Spleen (tissue), 11 donors: ENCODE measurements around the gene PANK4. TPM values are rescaled to one million over a fixed set of nuclear protein-coding genes. Genes with fewer than 3 reads are reported as not detected.

Experiments
- DNase-seq: peaks from one replicate; pipeline ENCODE4 v3.0.0-alpha.2; 2020
- H3K27ac ChIP-seq, 8 donors: fragments of 200-600 bp; sonication (generic) in 7 of 8; 1 replicate in 4 of 8; 2 replicates in 4 of 8; pipeline versions ENCODE4 v1.5.0 to v1.8.0; 2016 to 2021; ENCODE audit warnings: inconsistent platforms in 4 of 8, mild to moderate bottlenecking in 4 of 8, moderate library complexity in 1 of 8
- H3K27me3 ChIP-seq, 7 donors: fragments of 200-600 bp; sonication (generic) in 6 of 7; replicated peaks in 1 of 7; 1 replicate in 4 of 7; 2 replicates in 3 of 7; pipeline versions ENCODE4 v1.5.0 to v1.8.0; 2016 to 2021; ENCODE audit warnings: inconsistent platforms in 3 of 7, mild to moderate bottlenecking in 1 of 7
- H3K36me3 ChIP-seq, 6 donors: fragments of 200-600 bp; sonication (generic) in 5 of 6; 1 replicate in 4 of 6; 2 replicates in 2 of 6; pipeline versions ENCODE4 v1.5.0 to v1.8.0; 2016 to 2021; ENCODE audit warnings: inconsistent platforms in 2 of 6
- H3K4me1 ChIP-seq, 6 donors: fragments of 200-600 bp; sonication (generic) in 5 of 6; 1 replicate in 3 of 6; 2 replicates in 3 of 6; pipeline versions ENCODE4 v1.5.0 to v1.8.0; 2016 to 2021; ENCODE audit warnings: inconsistent platforms in 3 of 6
- H3K4me3 ChIP-seq, 8 donors: fragments of 200-600 bp; sonication (generic) in 7 of 8; 1 replicate in 4 of 8; 2 replicates in 4 of 8; pipeline versions ENCODE4 v1.5.0 to v1.8.0; 2016 to 2021; ENCODE audit warnings: inconsistent platforms in 4 of 8, mild to moderate bottlenecking in 4 of 8, moderate library complexity in 2 of 8
- H3K9me3 ChIP-seq, 8 donors: fragments of 200-600 bp; sonication (generic) in 7 of 8; 1 replicate in 4 of 8; 2 replicates in 4 of 8; pipeline versions ENCODE4 v1.5.0 to v1.8.0; 2016 to 2021; ENCODE audit warnings: inconsistent platforms in 4 of 8
- CTCF ChIP-seq, 11 experiments: fragments of 200-600 bp in 7 of 11; fragments of 450-650 bp in 4 of 11; sonication (generic) in 4 of 11; IDR thresholded peaks in 8 of 11; conservative IDR thresholded peaks in 3 of 11; 1 replicate in 7 of 11; 2 replicates in 4 of 11; pipeline versions ENCODE4 v1.4.0 to v1.8.0; 2016 to 2021; ENCODE audit warnings: antibody characterized with exemption in 11 of 11, inconsistent platforms in 4 of 11, mild to moderate bottlenecking in 1 of 11
- POLR2A ChIP-seq, 3 donors: fragments of 450-650 bp; IDR thresholded peaks; one replicate each; pipeline ENCODE4 v1.5.1; 2017; ENCODE audit warnings: antibody characterized with exemption in 3 of 3, mild to moderate bottlenecking in 1 of 3
- POLR2AphosphoS5 ChIP-seq, 3 donors: sonication (generic); formaldehyde crosslinking; IDR thresholded peaks; one replicate each; pipeline ENCODE4 v1.5.1; 2017; ENCODE audit warnings: antibody characterized with exemption in 3 of 3
- whole genome bisulfite sequencing, 5 donors: extraction: QIAGEN DNeasy Blood & Tissue Kit in 3 of 5; methylation state at CpG; one replicate each; pipeline versions ENCODE4 v1.1.5 to v1.1.7; 2013 to 2018; 5-methylcytosine and 5-hydroxymethylcytosine counted together
- intact Hi-C: fragments of 100-400 bp; cut with DNase I; formaldehyde crosslinking; loops from one replicate; pipeline ENCODE4 v1.15.0; 2023; ENCODE audit warnings: low total_unique reads
- polyA plus RNA-seq, 3 donors: library from polyadenylated mRNA; stranded (reverse); fragments of 200-250 nt; gene quantifications; one replicate each; pipeline ENCODE4 v1.2.1, GENCODE V29; 2013
- total RNA-seq, 7 donors: library from RNA; depleted of rRNA in 3 of 7; stranded (reverse); fragments of >200 nt in 3 of 7; fragmentation: NEBNext Ultra II Directional in 4 of 7; extraction: Animal tissue kit (Norgen Biotek cat#: 25700) in 4 of 7; gene quantifications; one replicate each; pipeline versions ENCODE4 v1.1.0 to v1.2.1, GENCODE V29; 2016 to 2021
- donor health status: healthy with polysubstance abuse.
- donor health status: DM: no; HTN: no; CAD: no; lungs with moderate emphysema.
- donor health status: DM: no; HTN: no; CAD: no.
- donor health status: Bipolar disorder and iron deficiency.
- donor health status: healthy.
- donor health status: DM: no; HTN: no; CAD: no.
- donor health status: DM: yes; HTN: yes; CAD: no.

Gene PANK4
- total and polyA plus RNA-seq, 10 donors: 13.8 to 49.5 (median 42.9) TPM

GRCh38 chr1:2494323-2494693, 32.1 kb downstream of the PANK4 start:
- Histone ChIP-seq H3K4me1 (peaks cover 5 to 67% (median 50%) of the 10 kb centered on the region in 6 donors), H3K4me3 (no peak overlapping the region), H3K9me3 (peaks cover 0 to 4% (median 3%) of the 10 kb centered on the region in 8 donors), H3K36me3 (peaks cover 0 to 4% (median under 1%) of the 10 kb centered on the region in 6 donors), H3K27ac (no peak overlapping the region), H3K27me3 (peaks cover 0 to 9% (median 0%) of the 10 kb centered on the region in 7 donors)
- intact Hi-C loops: no loop called here
- TF ChIP-seq POLR2AphosphoS5 (IDR thresholded peaks at IDR 0.05): no peak
- no peak for TF ChIP-seq CTCF (IDR thresholded peaks at IDR 0.05 in 8 of 11, conservative IDR thresholded peaks at IDR 0.05 in 3 of 11)
- no peak for TF ChIP-seq POLR2A (IDR thresholded peaks at IDR 0.05)
- DNase-seq: no peak
- 64 to 80% (median 72%) methylated on average over 19 of the region's 19 CpGs for WGBS, 5 donors

GRCh38 chr1:2493691-2494322, 32.6 kb downstream of the PANK4 start:
- intact Hi-C loops: no loop called here
- H3K4me3 ChIP-seq: no peak overlapping the region
- peaks cover 0 to 9% (median 2%) of the 10 kb centered on the region in 6 donors for H3K36me3 ChIP-seq
- no peak overlapping the region for H3K27ac ChIP-seq
- peaks cover 0 to 10% (median 8%) of the 10 kb centered on the region in 8 donors for H3K9me3 ChIP-seq
- peaks cover 0 to 9% (median 0%) of the 10 kb centered on the region in 7 donors for H3K27me3 ChIP-seq
- DNase-seq: no peak
- WGBS, 5 donors: 49 to 63% (median 57%) methylated on average over 19 to 24 of the region's 24 CpGs
- no peak for TF ChIP-seq POLR2AphosphoS5 (IDR thresholded peaks at IDR 0.05)
- TF ChIP-seq CTCF (IDR thresholded peaks at IDR 0.05 in 8 of 11, conservative IDR thresholded peaks at IDR 0.05 in 3 of 11): no peak
- no peak for TF ChIP-seq POLR2A (IDR thresholded peaks at IDR 0.05)
- H3K4me1 ChIP-seq: peaks cover 5 to 62% (median 45%) of the 10 kb centered on the region in 6 donors

GRCh38 chr1:2493218-2493617, 33.2 kb downstream of the PANK4 start:
- H3K27me3 ChIP-seq: peaks cover 0 to 9% (median 0%) of the 10 kb centered on the region in 7 donors
- no peak overlapping the region for H3K4me3 ChIP-seq
- DNase-seq: no peak
- peaks cover 0 to 15% (median 14%) of the 10 kb centered on the region in 8 donors for H3K9me3 ChIP-seq
- 58 to 80% (median 75%) methylated on average over 17 to 19 of the region's 19 CpGs for WGBS, 5 donors
- peaks cover 5 to 56% (median 42%) of the 10 kb centered on the region in 6 donors for H3K4me1 ChIP-seq
- no peak for TF ChIP-seq POLR2A (IDR thresholded peaks at IDR 0.05)
- TF ChIP-seq POLR2AphosphoS5 (IDR thresholded peaks at IDR 0.05): no peak
- TF ChIP-seq CTCF (IDR thresholded peaks at IDR 0.05 in 8 of 11, conservative IDR thresholded peaks at IDR 0.05 in 3 of 11): no peak
- no peak overlapping the region for H3K27ac ChIP-seq
- intact Hi-C loops: no loop called here
- peaks cover 0 to 15% (median 2%) of the 10 kb centered on the region in 6 donors for H3K36me3 ChIP-seq

DNA sequence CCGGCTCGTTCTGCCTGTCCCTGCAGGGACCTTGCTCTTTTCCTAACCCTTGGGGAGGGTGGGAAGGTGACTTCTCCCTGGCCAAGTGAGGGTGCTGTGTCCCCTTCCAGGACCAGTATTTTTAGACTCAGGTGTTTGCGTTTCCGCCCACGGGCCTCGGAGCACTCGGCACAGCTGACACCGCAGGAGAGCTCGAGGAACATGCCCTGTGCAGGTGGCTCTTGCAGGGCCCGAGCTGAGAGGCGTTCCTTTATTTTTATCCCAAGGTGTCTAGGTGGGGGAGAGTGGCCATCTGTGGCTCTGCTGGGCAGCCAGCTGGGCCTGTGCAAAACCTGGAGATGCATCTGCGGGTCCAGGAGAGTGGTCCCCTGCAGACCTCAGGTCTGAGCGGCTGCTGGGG, 34.3 kb downstream of the PANK4 start:
- intact Hi-C loops: no loop called here
- Histone ChIP-seq H3K4me3 (no peak overlapping the region), H3K4me1 (peaks cover 4 to 45% (median 33%) of the 10 kb centered on the region in 6 donors), H3K36me3 (peaks cover 0 to 25% (median 2%) of the 10 kb centered on the region in 6 donors), H3K27me3 (peaks cover 0 to 9% (median 0%) of the 10 kb centered on the region in 7 donors), H3K27ac (no peak overlapping the region), H3K9me3 (peaks cover 0 to 24% (median 17%) of the 10 kb centered on the region in 8 donors)
- 73 to 82% (median 75%) methylated on average over 10 to 13 of the region's 13 CpGs for WGBS, 5 donors
- TF ChIP-seq POLR2AphosphoS5 (IDR thresholded peaks at IDR 0.05) (no peak), POLR2A (IDR thresholded peaks at IDR 0.05) (no peak), CTCF (IDR thresholded peaks at IDR 0.05 in 8 of 11, conservative IDR thresholded peaks at IDR 0.05 in 3 of 11) (no peak)
- no peak for DNase-seq
